ENCODE measurements around the gene FAM89B. TPM values are rescaled to one million over a fixed set of nuclear protein-coding genes. Genes with fewer than 3 reads are reported as not detected.

The FAM89B gene
- total RNA-seq, 4 donors from 2014 or later, result 40.8 to 55.3 (median 44.6) TPM

GRCh38 chr11:65592858-65593517 is 20.6 kb downstream of the FAM89B start:
- Histone ChIP-seq H3K9me3 (no peaks in the 10 kb centered on the region), H3K36me3 (peaks cover 2 to 52% (median 5%) of the 10 kb centered on the region in 3 donors), H3K27ac (peak overlapping the region; percentile 46 to 85 (median 66)), H3K4me1 (peaks cover 0 to 75% (median 30%) of the 10 kb centered on the region in 4 donors), H3K4me3 (no peak overlapping the region), H3K27me3 (no peaks in the 10 kb centered on the region)
- TF ChIP-seq POLR2A (IDR thresholded peaks at IDR 0.05) (no peak), EP300 (IDR thresholded peaks at IDR 0.05) (no peak), CTCF (IDR thresholded peaks at IDR 0.05) (no peak)
- 77 to 83% methylated on average over 20 of the region's 22 CpGs for WGBS, 2 donors
- no peak for DNase-seq (ENCODE audit: low spot score in 2 of 2)

GRCh38 chr11:65593518-65594414 is 21.4 kb downstream of the FAM89B start:
- DNase-seq (ENCODE audit: low spot score in 2 of 2), result no peak
- Histone ChIP-seq H3K4me3 (no peak overlapping the region), H3K4me1 (peaks cover 0 to 68% (median 24%) of the 10 kb centered on the region in 4 donors), H3K27ac (peak overlapping the region; percentile 7 to 85 (median 58)), H3K9me3 (no peaks in the 10 kb centered on the region), H3K36me3 (peaks cover 7 to 60% (median 11%) of the 10 kb centered on the region in 3 donors), H3K27me3 (no peaks in the 10 kb centered on the region)
- peak; percentile 65 to 91 (median 75) for TF ChIP-seq CTCF (IDR thresholded peaks at IDR 0.05)
- TF ChIP-seq EP300 (IDR thresholded peaks at IDR 0.05), result peak in 1 of 2 donors; percentile 51
- no peak for TF ChIP-seq POLR2A (IDR thresholded peaks at IDR 0.05)
- 55 to 56% methylated on average over 22 to 24 of the region's 26 CpGs for WGBS, 2 donors

- Histone ChIP-seq H3K36me3 (peaks cover 7 to 64% (median 16%) of the 10 kb centered on the region in 3 donors), H3K27ac (peak overlapping the region in 3 of 4 donors; percentile 46 to 85 (median 69)), H3K4me3 (no peak overlapping the region), H3K27me3 (no peaks in the 10 kb centered on the region), H3K4me1 (peaks cover 0 to 54% (median 17%) of the 10 kb centered on the region in 4 donors), H3K9me3 (no peaks in the 10 kb centered on the region)
- 70% methylated on average over 2 of the region's 3 CpGs; no CpG with 5 or more reads in 1 of the 2 donors for WGBS, 2 donors
- no peak for TF ChIP-seq CTCF (IDR thresholded peaks at IDR 0.05)
- TF ChIP-seq POLR2A (IDR thresholded peaks at IDR 0.05), result no peak
- no peak for TF ChIP-seq EP300 (IDR thresholded peaks at IDR 0.05)
- no peak for DNase-seq (ENCODE audit: low spot score in 2 of 2)
Measured at GRCh38 chr11:65595131-65595530, 22.8 kb downstream of the FAM89B start.

GRCh38 chr11:65595543-65596281 is 23.4 kb downstream of the FAM89B start, which contains the start of gene KCNK7:
Gene KCNK7, minus strand, starts transcription at chr11:65595800. Its CDS starts 28 bp downstream, at chr11:65595772.
- no peak for DNase-seq (ENCODE audit: low spot score in 2 of 2)
- Histone ChIP-seq H3K4me3 (no peak within 1 kb of the TSS), H3K27ac (peak within 1 kb of the TSS in 3 of 4 donors; percentile 46 to 85 (median 69)), H3K4me1 (peaks cover 0 to 48% (median 15%) of the 10 kb centered on the region in 4 donors), H3K27me3 (no peaks in the 10 kb centered on the region), H3K36me3 (peaks cover 7 to 64% (median 16%) of the 10 kb centered on the region in 3 donors), H3K9me3 (no peaks in the 10 kb centered on the region)
- TF ChIP-seq POLR2A (IDR thresholded peaks at IDR 0.05), result no peak
- TF ChIP-seq CTCF (IDR thresholded peaks at IDR 0.05), result no peak
- no peak for TF ChIP-seq EP300 (IDR thresholded peaks at IDR 0.05)
- 51 to 68% methylated on average over 7 to 12 of the region's 12 CpGs for WGBS, 2 donors

Measured in tibial nerve (tissue), 4 donors.